Measurements from ENCODE around the gene IGF2R. TPM values are rescaled to one million over a fixed set of nuclear protein-coding genes. Genes with fewer than 3 reads are reported as not detected.

Gene IGF2R
- total RNA-seq, 1 experiment from 2014 or later, result 127 TPM

- Mint-ChIP-seq H3K4me3 (ENCODE audit: low read depth, unreplicated experiment) (no peak overlapping the region), H3K9me3 (ENCODE audit: low read depth, unreplicated experiment) (no peaks in the 10 kb centered on the region), H3K27ac (ENCODE audit: unreplicated experiment) (peak overlapping the region; percentile 18), H3K36me3 (ENCODE audit: insufficient read depth, unreplicated experiment) (peaks cover 22% of the 10 kb centered on the region), H3K27me3 (ENCODE audit: unreplicated experiment) (no peaks in the 10 kb centered on the region), H3K4me1 (ENCODE audit: low read depth, unreplicated experiment) (peaks cover 11% of the 10 kb centered on the region)
- intact Hi-C loops (cut with micrococcal nuclease; ENCODE audit: unreplicated experiment), result no loop called here
- no peak for DNase-seq
- TF ChIP-seq, protein P1, sequence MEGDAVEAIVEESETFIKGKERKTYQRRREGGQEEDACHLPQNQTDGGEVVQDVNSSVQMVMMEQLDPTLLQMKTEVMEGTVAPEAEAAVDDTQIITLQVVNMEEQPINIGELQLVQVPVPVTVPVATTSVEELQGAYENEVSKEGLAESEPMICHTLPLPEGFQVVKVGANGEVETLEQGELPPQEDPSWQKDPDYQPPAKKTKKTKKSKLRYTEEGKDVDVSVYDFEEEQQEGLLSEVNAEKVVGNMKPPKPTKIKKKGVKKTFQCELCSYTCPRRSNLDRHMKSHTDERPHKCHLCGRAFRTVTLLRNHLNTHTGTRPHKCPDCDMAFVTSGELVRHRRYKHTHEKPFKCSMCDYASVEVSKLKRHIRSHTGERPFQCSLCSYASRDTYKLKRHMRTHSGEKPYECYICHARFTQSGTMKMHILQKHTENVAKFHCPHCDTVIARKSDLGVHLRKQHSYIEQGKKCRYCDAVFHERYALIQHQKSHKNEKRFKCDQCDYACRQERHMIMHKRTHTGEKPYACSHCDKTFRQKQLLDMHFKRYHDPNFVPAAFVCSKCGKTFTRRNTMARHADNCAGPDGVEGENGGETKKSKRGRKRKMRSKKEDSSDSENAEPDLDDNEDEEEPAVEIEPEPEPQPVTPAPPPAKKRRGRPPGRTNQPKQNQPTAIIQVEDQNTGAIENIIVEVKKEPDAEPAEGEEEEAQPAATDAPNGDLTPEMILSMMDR (IDR thresholded peaks at IDR 0.05; ENCODE audit: unreplicated experiment), result no peak
- CTCF ChIA-PET, result no interaction called here
- BruUV-seq (replicated peaks), result no TSS peak
Measured at GRCh38 chr6:160080097-160080496, 111.2 kb downstream of the IGF2R start.

DNA sequence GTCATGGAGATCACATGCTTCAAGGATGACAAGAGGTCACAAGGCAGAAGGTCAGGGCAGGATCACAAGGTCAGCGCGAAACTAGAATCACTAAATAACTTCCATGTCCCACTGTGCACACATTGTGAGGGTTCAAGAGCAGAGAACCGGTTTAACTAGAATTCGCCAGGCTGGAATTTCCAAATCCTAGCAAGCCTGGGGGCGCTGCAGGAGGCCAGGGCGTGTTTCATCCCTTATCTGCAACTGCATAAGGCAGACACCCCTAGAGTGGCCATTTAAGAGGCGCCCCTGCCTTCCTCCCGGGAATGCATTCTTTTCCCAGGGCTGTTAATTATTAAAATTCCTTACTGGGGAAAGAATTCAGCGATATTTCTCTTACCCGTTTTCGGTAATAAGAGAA lies 112.5 kb downstream of the IGF2R start:
- intact Hi-C loops (cut with micrococcal nuclease; ENCODE audit: unreplicated experiment), result no loop called here
- peaks cover 11% of the 10 kb centered on the region for H3K4me1 Mint-ChIP-seq (ENCODE audit: low read depth, unreplicated experiment)
- H3K27me3 Mint-ChIP-seq (ENCODE audit: unreplicated experiment), result no peaks in the 10 kb centered on the region
- peak; percentile 11 for DNase-seq
- BruUV-seq (replicated peaks), result no TSS peak
- no peak overlapping the region for H3K4me3 Mint-ChIP-seq (ENCODE audit: low read depth, unreplicated experiment)
- TF ChIP-seq, protein P1 (IDR thresholded peaks at IDR 0.05; ENCODE audit: unreplicated experiment), result no peak
- H3K27ac Mint-ChIP-seq (ENCODE audit: unreplicated experiment), result no peak overlapping the region
- CTCF ChIA-PET, result interaction anchor here (0.7 kb wide), 1 partner anchor 400 kb away, joined by 4 read pairs; no protein-coding TSS in a partner anchor
- peaks cover 22% of the 10 kb centered on the region for H3K36me3 Mint-ChIP-seq (ENCODE audit: insufficient read depth, unreplicated experiment)
- H3K9me3 Mint-ChIP-seq (ENCODE audit: low read depth, unreplicated experiment), result no peaks in the 10 kb centered on the region

DNA sequence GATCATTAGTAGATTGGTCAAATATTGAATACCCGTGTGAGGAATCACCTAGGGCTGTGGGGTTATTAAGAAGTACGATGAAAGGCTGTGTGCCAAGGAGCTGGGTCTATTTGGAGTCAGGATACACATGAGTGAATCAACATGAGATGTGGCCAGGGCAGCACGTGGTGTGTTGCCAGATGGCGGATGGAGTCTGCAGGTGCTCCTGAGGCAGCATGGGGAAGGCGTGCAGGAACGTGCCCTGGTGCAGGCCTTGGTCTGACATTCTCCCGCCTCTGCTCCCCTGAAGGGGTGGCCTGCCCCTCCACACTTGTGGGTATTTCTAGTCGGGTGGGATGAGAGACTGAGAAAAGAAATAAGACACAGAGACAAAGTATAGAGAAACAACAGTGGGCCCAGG lies 113.7 kb downstream of the IGF2R start:
- peaks cover 22% of the 10 kb centered on the region for H3K36me3 Mint-ChIP-seq (ENCODE audit: insufficient read depth, unreplicated experiment)
- intact Hi-C loops (cut with micrococcal nuclease; ENCODE audit: unreplicated experiment), result no loop called here

GRCh38 chr6:160084198-160084776 lies 115.4 kb downstream of the IGF2R start:
- Mint-ChIP-seq H3K9me3 (ENCODE audit: low read depth, unreplicated experiment) (no peaks in the 10 kb centered on the region), H3K27ac (ENCODE audit: unreplicated experiment) (no peak overlapping the region), H3K27me3 (ENCODE audit: unreplicated experiment) (no peaks in the 10 kb centered on the region), H3K4me1 (ENCODE audit: low read depth, unreplicated experiment) (peaks cover 11% of the 10 kb centered on the region), H3K36me3 (ENCODE audit: insufficient read depth, unreplicated experiment) (peaks cover 20% of the 10 kb centered on the region), H3K4me3 (ENCODE audit: low read depth, unreplicated experiment) (no peak overlapping the region)
- intact Hi-C loops (cut with micrococcal nuclease; ENCODE audit: unreplicated experiment), result no loop called here
- TF ChIP-seq, protein P1 (IDR thresholded peaks at IDR 0.05; ENCODE audit: unreplicated experiment), result no peak
- CTCF ChIA-PET, result no interaction called here
- no TSS peak for BruUV-seq (replicated peaks)
- no peak for DNase-seq

More for the DNA sequence above, 113.7 kb downstream of the IGF2R start:
- TF ChIP-seq, protein P1 (IDR thresholded peaks at IDR 0.05; ENCODE audit: unreplicated experiment), result no peak
- DNase-seq, result no peak
- no TSS peak for BruUV-seq (replicated peaks)
- peaks cover 11% of the 10 kb centered on the region for H3K4me1 Mint-ChIP-seq (ENCODE audit: low read depth, unreplicated experiment)
- H3K27me3 Mint-ChIP-seq (ENCODE audit: unreplicated experiment), result no peaks in the 10 kb centered on the region
- H3K9me3 Mint-ChIP-seq (ENCODE audit: low read depth, unreplicated experiment), result no peaks in the 10 kb centered on the region
- CTCF ChIA-PET, result no interaction called here
- no peak overlapping the region for H3K27ac Mint-ChIP-seq (ENCODE audit: unreplicated experiment)
- H3K4me3 Mint-ChIP-seq (ENCODE audit: low read depth, unreplicated experiment), result no peak overlapping the region

Data from Calu3 (cell line).